Measurements from ENCODE around the gene PALMD. TPM values are rescaled to one million over a fixed set of nuclear protein-coding genes. Genes with fewer than 3 reads are reported as not detected.

The PALMD gene
- total RNA-seq, 1 experiment from 2014 or later: not detected

DNA sequence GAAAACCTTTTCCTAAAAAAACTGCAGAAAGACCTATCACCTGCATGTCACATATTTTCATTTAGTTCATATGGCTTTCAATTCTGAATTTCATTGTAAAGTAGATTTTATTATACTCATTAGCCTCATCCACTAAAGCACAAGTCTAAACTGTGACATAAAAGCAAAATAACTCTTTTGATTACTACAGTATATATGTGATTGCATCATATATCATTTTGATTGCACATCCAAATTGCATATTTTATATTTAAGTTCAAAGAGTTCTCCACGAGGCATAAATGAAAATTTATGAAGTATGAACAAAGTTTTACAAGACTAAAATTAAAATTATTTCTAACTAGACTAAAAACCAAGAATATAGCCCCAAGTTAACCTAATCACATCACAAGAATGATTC lies 19.3 kb downstream of the PALMD start:
- no peak overlapping the region for H4K5ac ChIP-seq (ENCODE audit: insufficient read length, low read depth, low read length)
- Mint-ChIP-seq H3K4me1 (peaks cover 7 to 10% of the 10 kb centered on the region in 2 experiments; a peak in 3 of 4 replicates), H3K36me3 (ENCODE audit: insufficient read depth in 1 of 3, low read depth in 3 of 3) (no peaks in the 10 kb centered on the region), H3K27me3 (ENCODE audit: low read depth) (no peaks in the 10 kb centered on the region), H3K4me3 (no peak overlapping the region), H3K27ac (no peak overlapping the region), H3K9me3 (no peaks in the 10 kb centered on the region)
- H2AK5ac ChIP-seq (ENCODE audit: insufficient read length, low read length): no peak overlapping the region
- no peaks in the 10 kb centered on the region; the same call in 1 of the 2 replicates for H3K4me1 ChIP-seq (ENCODE audit: insufficient read depth, low read length)
- no peaks in the 10 kb centered on the region for H3K23me2 ChIP-seq (ENCODE audit: insufficient read length, low read depth, low read length, poor library complexity, severe bottlenecking)
- H3K56ac ChIP-seq (ENCODE audit: insufficient read length, low read depth, low read length): no peak overlapping the region
- no peak overlapping the region for H2BK5ac ChIP-seq (ENCODE audit: insufficient read length, low read length)
- DNase-seq: no peak
- H3K27ac ChIP-seq (ENCODE audit: insufficient read length, low read depth, low read length): no peak overlapping the region
- no peaks in the 10 kb centered on the region for H4K20me1 ChIP-seq (ENCODE audit: control insufficient read depth, insufficient read depth, insufficient read length)
- no peaks in the 10 kb centered on the region for H3K79me1 ChIP-seq (ENCODE audit: insufficient read depth, low read depth, low read length, poor library complexity, severe bottlenecking)
- no peak overlapping the region for H3K9ac ChIP-seq (ENCODE audit: extremely low read depth, insufficient read length, low read length)
- no peak overlapping the region for H3K18ac ChIP-seq (ENCODE audit: insufficient read length, low read depth, low read length)
- no peak overlapping the region for H3K23ac ChIP-seq (ENCODE audit: insufficient read length, low read depth, low read length)
- no peak overlapping the region for H3K4me2 ChIP-seq (ENCODE audit: insufficient read depth, insufficient read length, low read length)
- no peak overlapping the region for H2AFZ ChIP-seq (ENCODE audit: low read length)
- no peak overlapping the region for H3T11ph ChIP-seq (ENCODE audit: low read length)
- no peak for TF ChIP-seq CTCF (conservative IDR thresholded peaks at IDR 0.05)
- H2BK120ac ChIP-seq (ENCODE audit: low read depth, low read length, poor library complexity, severe bottlenecking): no peak overlapping the region
- H2BK12ac ChIP-seq (ENCODE audit: insufficient read length, low read depth, low read length): no peak overlapping the region
- H2BK15ac ChIP-seq (ENCODE audit: low read depth, low read length): no peak overlapping the region
- no peak overlapping the region for H3K4ac ChIP-seq (ENCODE audit: low read depth, low read length)
- H4K91ac ChIP-seq (ENCODE audit: insufficient read length, low read depth, low read length): no peak overlapping the region
- H3K14ac ChIP-seq (ENCODE audit: insufficient read depth, low read length): no peak overlapping the region
- H3K79me2 ChIP-seq (ENCODE audit: insufficient read depth, low read length): no peaks in the 10 kb centered on the region
- no peak overlapping the region for H4K8ac ChIP-seq (replicated peaks; ENCODE audit: insufficient read length, low read depth, low read length)
- no peak overlapping the region for H2BK20ac ChIP-seq (ENCODE audit: low read depth, low read length, poor library complexity, severe bottlenecking)
- H3K9me3 ChIP-seq (ENCODE audit: control insufficient read depth, low read depth, low read length): no peaks in the 10 kb centered on the region
- WGBS (ENCODE audit: extremely low coverage, insufficient read length, low lambda C conversion rate): no CpG with 5 or more reads among the region's 1 CpG
- H3K27me3 ChIP-seq (ENCODE audit: insufficient read depth, low read length): no peaks in the 10 kb centered on the region

Measured in H9 (cell line).